Measurements from ENCODE around the gene OR8G1. TPM values are rescaled to one million over a fixed set of nuclear protein-coding genes. Genes with fewer than 3 reads are reported as not detected.

Gene OR8G1
- total RNA-seq, 2 donors from 2014 or later, result not detected

DNA sequence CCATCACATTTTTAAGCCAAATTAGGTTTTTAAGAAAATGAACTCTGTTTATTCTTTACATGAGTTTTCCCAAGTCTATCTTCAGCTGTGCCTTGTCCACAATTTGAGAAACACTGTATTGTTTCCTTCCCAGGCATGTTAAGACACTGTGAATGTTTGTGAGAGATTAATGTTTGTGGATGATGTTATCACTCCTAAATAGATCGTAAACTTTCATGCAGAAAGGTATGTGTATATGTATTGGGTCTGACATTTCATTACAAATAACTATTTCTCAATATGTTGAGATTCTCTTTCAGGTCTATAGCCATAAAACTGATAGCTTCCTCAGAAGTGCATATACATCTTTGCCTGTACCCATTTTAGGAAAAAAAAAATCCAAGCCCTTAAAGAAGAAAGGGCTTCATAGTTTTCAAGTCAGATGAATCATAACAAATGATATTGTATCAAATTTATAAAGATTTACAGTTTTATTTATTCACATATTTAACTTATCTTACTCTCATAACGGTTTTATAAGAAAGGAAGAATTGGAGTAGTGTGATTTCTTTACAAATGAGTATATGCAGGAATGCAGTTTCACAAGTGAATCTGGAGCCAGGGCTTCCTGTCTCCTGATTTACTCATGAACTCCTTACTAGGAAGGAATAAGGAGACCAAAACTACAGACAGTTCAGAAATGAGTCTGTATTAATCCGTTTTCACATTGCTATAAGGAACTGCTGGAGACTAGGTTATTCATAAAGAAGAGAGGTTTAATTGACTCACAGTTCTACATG is 61.6 kb downstream of the OR8G1 start:
- H3K4me1 ChIP-seq (replicated peaks), result no peaks in the 10 kb centered on the region
- no peak overlapping the region for H3K4me3 ChIP-seq
- no peak overlapping the region for H3K27ac ChIP-seq
- H3K27me3 ChIP-seq (replicated peaks; ENCODE audit: insufficient read depth), result no peaks in the 10 kb centered on the region
- intact Hi-C loops (cut with DNase I), result no loop called here
- no peaks in the 10 kb centered on the region for H3K36me3 ChIP-seq
- TF ChIP-seq POLR2AphosphoS5 (IDR thresholded peaks at IDR 0.05) (no peak), POLR2A (IDR thresholded peaks at IDR 0.05) (no peak)
- TF ChIP-seq, protein P1, sequence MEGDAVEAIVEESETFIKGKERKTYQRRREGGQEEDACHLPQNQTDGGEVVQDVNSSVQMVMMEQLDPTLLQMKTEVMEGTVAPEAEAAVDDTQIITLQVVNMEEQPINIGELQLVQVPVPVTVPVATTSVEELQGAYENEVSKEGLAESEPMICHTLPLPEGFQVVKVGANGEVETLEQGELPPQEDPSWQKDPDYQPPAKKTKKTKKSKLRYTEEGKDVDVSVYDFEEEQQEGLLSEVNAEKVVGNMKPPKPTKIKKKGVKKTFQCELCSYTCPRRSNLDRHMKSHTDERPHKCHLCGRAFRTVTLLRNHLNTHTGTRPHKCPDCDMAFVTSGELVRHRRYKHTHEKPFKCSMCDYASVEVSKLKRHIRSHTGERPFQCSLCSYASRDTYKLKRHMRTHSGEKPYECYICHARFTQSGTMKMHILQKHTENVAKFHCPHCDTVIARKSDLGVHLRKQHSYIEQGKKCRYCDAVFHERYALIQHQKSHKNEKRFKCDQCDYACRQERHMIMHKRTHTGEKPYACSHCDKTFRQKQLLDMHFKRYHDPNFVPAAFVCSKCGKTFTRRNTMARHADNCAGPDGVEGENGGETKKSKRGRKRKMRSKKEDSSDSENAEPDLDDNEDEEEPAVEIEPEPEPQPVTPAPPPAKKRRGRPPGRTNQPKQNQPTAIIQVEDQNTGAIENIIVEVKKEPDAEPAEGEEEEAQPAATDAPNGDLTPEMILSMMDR (IDR thresholded peaks at IDR 0.05), result no peak
- DNase-seq (ENCODE audit: low spot score), result no peak
- WGBS, result 23% methylated on average over 3 of the region's 3 CpGs
- no peaks in the 10 kb centered on the region for H3K9me3 ChIP-seq

Other genes with a start within 250 kb of the OR8G1 start
- gene OR10G6, start 245.9 kb upstream of the OR8G1 start, total RNA-seq, result not detected
- gene OR10G4, start 228.1 kb upstream of the OR8G1 start, total RNA-seq, result under 1 TPM in 1 of 2 donors, not detected in 1; 0.40 TPM
- not detected for gene OR10G9, start 218.1 kb upstream of the OR8G1 start, total RNA-seq
- gene OR10G8, start 214.3 kb upstream of the OR8G1 start, total RNA-seq, result under 1 TPM in 1 of 2 donors, not detected in 1; 0.57 TPM
- not detected for gene OR10G7, start 199.8 kb upstream of the OR8G1 start, total RNA-seq
- gene VWA5A, start 125.6 kb upstream of the OR8G1 start, total RNA-seq, result 10 to 100 TPM; 23.3 to 28.9 TPM
- not detected for gene OR10D3, start 57.8 kb upstream of the OR8G1 start, total RNA-seq
- gene OR8G5, start 15.3 kb downstream of the OR8G1 start, total RNA-seq, result 1 to 10 TPM in 1 of 2 donors, not detected in 1; 3.0 TPM
- not detected for gene OR8D1, start 72.9 kb downstream of the OR8G1 start, total RNA-seq
- gene OR8D2, start 79.1 kb downstream of the OR8G1 start, total RNA-seq, result not detected
- gene OR8B2, start 143.4 kb downstream of the OR8G1 start, total RNA-seq, result not detected
- gene OR8B3, start 157.9 kb downstream of the OR8G1 start, total RNA-seq, result not detected
- gene OR8B4, start 183.8 kb downstream of the OR8G1 start, total RNA-seq, result not detected
- gene OR8B8, start 204.6 kb downstream of the OR8G1 start, total RNA-seq, result not detected

All from prostate gland (tissue), 2 donors.